ENCODE data around the gene ABCG8.

DNA sequence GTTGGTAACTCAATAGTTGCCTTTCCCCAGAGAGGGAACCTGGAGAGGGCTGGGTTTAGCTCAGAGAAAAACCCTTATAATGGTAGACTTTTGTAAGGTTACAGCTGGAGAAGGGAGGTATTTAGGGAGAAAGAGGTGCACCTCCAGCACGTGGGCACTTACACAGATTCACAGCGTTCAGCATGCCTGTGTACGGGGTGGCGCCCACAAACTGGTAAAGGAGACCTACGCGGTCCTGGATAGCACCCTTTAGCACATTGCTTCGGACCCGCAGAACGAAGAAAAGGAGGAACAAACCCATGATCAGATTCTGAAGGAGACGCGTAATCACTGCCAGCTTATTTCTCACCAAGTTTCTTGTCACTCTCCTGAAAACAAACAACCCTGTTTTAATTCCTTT is 15.0 kb upstream of the ABCG8 start:
- TF ChIP-seq POLR2A (IDR thresholded peaks at IDR 0.05): no peak
- TF ChIP-seq, protein P1, sequence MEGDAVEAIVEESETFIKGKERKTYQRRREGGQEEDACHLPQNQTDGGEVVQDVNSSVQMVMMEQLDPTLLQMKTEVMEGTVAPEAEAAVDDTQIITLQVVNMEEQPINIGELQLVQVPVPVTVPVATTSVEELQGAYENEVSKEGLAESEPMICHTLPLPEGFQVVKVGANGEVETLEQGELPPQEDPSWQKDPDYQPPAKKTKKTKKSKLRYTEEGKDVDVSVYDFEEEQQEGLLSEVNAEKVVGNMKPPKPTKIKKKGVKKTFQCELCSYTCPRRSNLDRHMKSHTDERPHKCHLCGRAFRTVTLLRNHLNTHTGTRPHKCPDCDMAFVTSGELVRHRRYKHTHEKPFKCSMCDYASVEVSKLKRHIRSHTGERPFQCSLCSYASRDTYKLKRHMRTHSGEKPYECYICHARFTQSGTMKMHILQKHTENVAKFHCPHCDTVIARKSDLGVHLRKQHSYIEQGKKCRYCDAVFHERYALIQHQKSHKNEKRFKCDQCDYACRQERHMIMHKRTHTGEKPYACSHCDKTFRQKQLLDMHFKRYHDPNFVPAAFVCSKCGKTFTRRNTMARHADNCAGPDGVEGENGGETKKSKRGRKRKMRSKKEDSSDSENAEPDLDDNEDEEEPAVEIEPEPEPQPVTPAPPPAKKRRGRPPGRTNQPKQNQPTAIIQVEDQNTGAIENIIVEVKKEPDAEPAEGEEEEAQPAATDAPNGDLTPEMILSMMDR (IDR thresholded peaks at IDR 0.05): no peak
